Neural progenitor cell (in vitro differentiated cells): ENCODE data around the gene MEGF8. TPM values are rescaled to one million over a fixed set of nuclear protein-coding genes. Genes with fewer than 3 reads are reported as not detected.
A peak's percentile ranks its signal among the peaks of the same experiment; 100 is the strongest.

ENCODE experiments used
- DNase-seq: peaks from one replicate; pipeline ENCODE4 v3.0.0-alpha.2; 2016; ENCODE audit warnings: low spot score
- H2AFZ ChIP-seq: fragments of 200-600 bp; sonication (generic); replicated peaks from 2 replicates; pipeline ENCODE4 v1.6.1; 2016; ENCODE audit warnings: antibody characterized with exemption
- H3F3A ChIP-seq: fragments of 200-600 bp; sonication (generic); 2 replicates; pipeline ENCODE4 v1.6.1; 2016; ENCODE audit warnings: antibody characterized with exemption, low read depth
- H3K27ac ChIP-seq: fragments of 200-600 bp; sonication (generic); 2 replicates; pipeline ENCODE4 v1.5.1; 2016; ENCODE audit warnings: mild to moderate bottlenecking
- H3K27me3 ChIP-seq: fragments of 200-600 bp; sonication (generic); 2 replicates; pipeline ENCODE4 v1.6.1; 2016; ENCODE audit warnings: mild to moderate bottlenecking, moderate library complexity
- H3K36me3 ChIP-seq: fragments of 200-600 bp; sonication (generic); 2 replicates; pipeline ENCODE4 v1.5.1; 2016
- H3K4me1 ChIP-seq: fragments of 200-600 bp; sonication (generic); 2 replicates; pipeline ENCODE4 v1.6.1; 2016; ENCODE audit warnings: mixed run types
- H3K4me2 ChIP-seq: fragments of 200-600 bp; sonication (generic); 2 replicates; pipeline ENCODE4 v1.6.1; 2016
- H3K4me3 ChIP-seq: fragments of 200-600 bp; sonication (generic); 2 replicates; pipeline ENCODE4 v1.5.1; 2016
- H3K79me2 ChIP-seq: fragments of 200-600 bp; sonication (generic); 2 replicates; pipeline ENCODE4 v1.6.1; 2016; ENCODE audit warnings: low read depth
- H3K9ac ChIP-seq: fragments of 200-600 bp; sonication (generic); 2 replicates; pipeline ENCODE4 v1.6.1; 2016
- H3K9me3 ChIP-seq: fragments of 200-600 bp; sonication (generic); 2 replicates; pipeline ENCODE4 v1.5.1; 2016; ENCODE audit warnings: low read depth
- H4K20me1 ChIP-seq: fragments of 200-600 bp; sonication (generic); 2 replicates; pipeline ENCODE4 v1.6.1; 2016; ENCODE audit warnings: low read depth
- H3K27ac Mint-ChIP-seq: 3 replicates; pipeline ENCODE4 v1.8.0; 2021; ENCODE audit warnings: mixed read lengths
- H3K27me3 Mint-ChIP-seq: 2 replicates; pipeline ENCODE4 v1.8.0; 2022; ENCODE audit warnings: low read depth, mild to moderate bottlenecking, inconsistent platforms, moderate library complexity, mixed read lengths; ENCODE audit not compliant: insufficient read depth
- H3K36me3 Mint-ChIP-seq: 3 replicates; pipeline ENCODE4 v1.8.0; 2021; ENCODE audit warnings: mixed read lengths
- H3K4me1 Mint-ChIP-seq: 3 replicates; pipeline ENCODE4 v1.8.0; 2021; ENCODE audit warnings: mixed read lengths
- H3K4me3 Mint-ChIP-seq: 3 replicates; pipeline ENCODE4 v1.8.0; 2021; ENCODE audit warnings: mild to moderate bottlenecking, moderate library complexity, mixed read lengths
- H3K9me3 Mint-ChIP-seq: 3 replicates; pipeline ENCODE4 v1.8.0; 2020; ENCODE audit warnings: mixed read lengths
- EZH2 ChIP-seq: fragments of 200-600 bp; sonication (generic); IDR thresholded peaks from 2 replicates; pipeline ENCODE4 v1.6.1; 2017; ENCODE audit warnings: antibody characterized with exemption, mild to moderate bottlenecking, moderate library complexity
- EZH2phosphoT487 ChIP-seq: fragments of 200-600 bp; sonication (generic); IDR thresholded peaks from 2 replicates; pipeline ENCODE4 v1.6.1; 2017; ENCODE audit warnings: antibody characterized with exemption
- total RNA-seq: library from RNA; depleted of rRNA; stranded (reverse); fragments of >200 nt; gene quantifications from 2 replicates; pipeline ENCODE4 v1.2.3, GENCODE V29; 2015; ENCODE audit warnings: low replicate concordance
- TF ChIP-seq, protein P1 (sequence below): fragments of 200-600 bp; sonication (generic); IDR thresholded peaks from 2 replicates; pipeline ENCODE4 v1.5.1; 2017; ENCODE audit warnings: antibody characterized with exemption, mild to moderate bottlenecking

The MEGF8 gene
- total RNA-seq, 1 donor from 2014 or later, result 7.3 TPM

GRCh38 chr19:42333975-42334696 lies 8.7 kb downstream of the MEGF8 start:
- no peaks in the 10 kb centered on the region for H3K27me3 ChIP-seq
- peaks cover 6% of the 10 kb centered on the region for H3K27me3 Mint-ChIP-seq
- H3K4me1 ChIP-seq, result no peaks in the 10 kb centered on the region
- TF ChIP-seq EZH2phosphoT487, result no peak
- TF ChIP-seq, protein P1, sequence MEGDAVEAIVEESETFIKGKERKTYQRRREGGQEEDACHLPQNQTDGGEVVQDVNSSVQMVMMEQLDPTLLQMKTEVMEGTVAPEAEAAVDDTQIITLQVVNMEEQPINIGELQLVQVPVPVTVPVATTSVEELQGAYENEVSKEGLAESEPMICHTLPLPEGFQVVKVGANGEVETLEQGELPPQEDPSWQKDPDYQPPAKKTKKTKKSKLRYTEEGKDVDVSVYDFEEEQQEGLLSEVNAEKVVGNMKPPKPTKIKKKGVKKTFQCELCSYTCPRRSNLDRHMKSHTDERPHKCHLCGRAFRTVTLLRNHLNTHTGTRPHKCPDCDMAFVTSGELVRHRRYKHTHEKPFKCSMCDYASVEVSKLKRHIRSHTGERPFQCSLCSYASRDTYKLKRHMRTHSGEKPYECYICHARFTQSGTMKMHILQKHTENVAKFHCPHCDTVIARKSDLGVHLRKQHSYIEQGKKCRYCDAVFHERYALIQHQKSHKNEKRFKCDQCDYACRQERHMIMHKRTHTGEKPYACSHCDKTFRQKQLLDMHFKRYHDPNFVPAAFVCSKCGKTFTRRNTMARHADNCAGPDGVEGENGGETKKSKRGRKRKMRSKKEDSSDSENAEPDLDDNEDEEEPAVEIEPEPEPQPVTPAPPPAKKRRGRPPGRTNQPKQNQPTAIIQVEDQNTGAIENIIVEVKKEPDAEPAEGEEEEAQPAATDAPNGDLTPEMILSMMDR, result no peak
- H3K9me3 Mint-ChIP-seq, result no peaks in the 10 kb centered on the region
- no peak overlapping the region for H3K4me2 ChIP-seq
- H3K4me3 ChIP-seq, result no peak overlapping the region
- peaks cover 14% of the 10 kb centered on the region for H3K4me1 Mint-ChIP-seq
- no peaks in the 10 kb centered on the region for H3F3A ChIP-seq
- no peak overlapping the region for H3K27ac ChIP-seq
- no peaks in the 10 kb centered on the region for H3K79me2 ChIP-seq
- no peak overlapping the region for H3K27ac Mint-ChIP-seq
- no peak overlapping the region for H3K4me3 Mint-ChIP-seq
- no peaks in the 10 kb centered on the region for H3K36me3 ChIP-seq
- H3K9ac ChIP-seq, result peak overlapping the region; percentile 49
- H3K9me3 ChIP-seq, result no peaks in the 10 kb centered on the region
- peaks cover 5% of the 10 kb centered on the region for H3K36me3 Mint-ChIP-seq
- H4K20me1 ChIP-seq, result peaks cover 29% of the 10 kb centered on the region
- no peak for DNase-seq
- H2AFZ ChIP-seq, result no peak overlapping the region

DNA sequence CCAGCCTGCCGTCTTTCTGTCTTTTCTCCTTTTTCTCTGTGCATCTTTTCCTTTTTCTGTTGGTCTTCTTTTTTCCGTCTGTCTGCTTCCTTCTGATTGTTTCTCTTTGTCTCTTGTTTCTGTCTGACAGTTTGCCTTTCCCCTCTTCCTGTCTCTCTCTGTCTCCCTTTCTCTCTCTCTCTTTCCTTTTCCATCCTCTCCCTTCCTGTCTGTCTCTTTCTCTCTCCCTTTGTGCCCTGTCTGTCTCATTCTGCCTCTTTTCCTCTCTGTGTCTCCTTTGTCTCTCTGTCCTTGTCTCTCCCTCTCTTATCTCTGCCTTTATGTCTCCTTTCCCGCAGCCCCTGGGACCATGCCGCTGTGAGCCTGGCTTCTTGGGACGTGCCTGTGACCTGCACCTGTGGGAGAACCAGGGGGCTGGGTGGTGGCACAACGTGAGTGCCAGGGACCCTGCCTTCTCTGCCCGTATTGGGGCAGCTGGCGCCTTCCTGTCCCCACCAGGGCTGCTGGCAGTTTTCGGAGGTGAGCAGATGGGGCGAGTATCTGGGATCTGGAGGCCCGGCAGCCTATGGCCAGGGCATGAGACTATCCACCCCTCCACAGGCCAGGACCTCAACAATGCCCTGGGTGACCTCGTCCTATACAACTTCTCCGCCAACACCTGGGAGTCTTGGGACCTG lies 9.4 kb downstream of the MEGF8 start:
- Histone ChIP-seq H3F3A (no peaks in the 10 kb centered on the region), H3K4me1 (no peaks in the 10 kb centered on the region), H2AFZ (no peak overlapping the region), H3K4me3 (no peak overlapping the region), H3K79me2 (no peaks in the 10 kb centered on the region), H3K9me3 (no peaks in the 10 kb centered on the region), H3K27ac (no peak overlapping the region), H3K9ac (peak overlapping the region; percentile 49), H4K20me1 (peaks cover 27% of the 10 kb centered on the region), H3K27me3 (no peaks in the 10 kb centered on the region), H3K4me2 (no peak overlapping the region), H3K36me3 (no peaks in the 10 kb centered on the region)
- Mint-ChIP-seq H3K4me1 (peaks cover 10% of the 10 kb centered on the region), H3K9me3 (no peaks in the 10 kb centered on the region), H3K36me3 (peaks cover 9% of the 10 kb centered on the region), H3K4me3 (no peak overlapping the region), H3K27me3 (peaks cover 6% of the 10 kb centered on the region), H3K27ac (no peak overlapping the region)
- no peak for DNase-seq
- TF ChIP-seq EZH2 (no peak), EZH2phosphoT487 (no peak)
- TF ChIP-seq, protein P1, result no peak

- Histone ChIP-seq H3K36me3 (no peaks in the 10 kb centered on the region), H3K4me2 (no peak overlapping the region), H3K4me1 (no peaks in the 10 kb centered on the region), H3K79me2 (no peaks in the 10 kb centered on the region), H3K27ac (no peak overlapping the region), H3K27me3 (no peaks in the 10 kb centered on the region), H3F3A (no peaks in the 10 kb centered on the region), H3K9ac (no peak overlapping the region), H2AFZ (no peak overlapping the region), H3K4me3 (no peak overlapping the region), H4K20me1 (peaks cover 21% of the 10 kb centered on the region), H3K9me3 (no peaks in the 10 kb centered on the region)
- H3K36me3 Mint-ChIP-seq, result peaks cover 9% of the 10 kb centered on the region
- H3K27me3 Mint-ChIP-seq, result peaks cover 5% of the 10 kb centered on the region
- H3K4me1 Mint-ChIP-seq, result peaks cover 4% of the 10 kb centered on the region
- no peaks in the 10 kb centered on the region for H3K9me3 Mint-ChIP-seq
- H3K27ac Mint-ChIP-seq, result no peak overlapping the region
- DNase-seq, result no peak
- no peak overlapping the region for H3K4me3 Mint-ChIP-seq
- TF ChIP-seq EZH2 (no peak), EZH2phosphoT487 (no peak)
- TF ChIP-seq, protein P1, result no peak
Observed at GRCh38 chr19:42335374-42335936, 10.0 kb downstream of the MEGF8 start.
